GM18951 (cell line): Measurements from ENCODE around the gene ZFP62.

ENCODE experiments used
- POLR2A ChIP-seq: IDR thresholded peaks from 4 replicates; pipeline ENCODE4 v1.6.1; 2011; ENCODE audit warnings: mild to moderate bottlenecking; ENCODE audit not compliant: insufficient read length, insufficient read depth; ENCODE audit errors: extremely low read depth
- in situ Hi-C: fragments of 300-500 bp; cut with MboI; formaldehyde crosslinking; loops from one replicate; pipeline ENCODE4 v1.12.0; 2022; ENCODE audit warnings: low sequenced_read_pairs, mixed read lengths, inconsistent platforms; ENCODE audit not compliant: unreplicated experiment

ZFP62 gene

GRCh38 chr5:180853848-180854176 is 7.3 kb downstream of the ZFP62 start:
- in situ Hi-C loops = no loop called here
- TF ChIP-seq POLR2A = no peak

GRCh38 chr5:180853121-180853847 is 7.8 kb downstream of the ZFP62 start:
- in situ Hi-C loops = no loop called here
- TF ChIP-seq POLR2A = no peak

GRCh38 chr5:180852495-180852894 is 8.6 kb downstream of the ZFP62 start:
- TF ChIP-seq POLR2A = no peak
- in situ Hi-C loops = no loop called here

- in situ Hi-C loops = no loop called here
- TF ChIP-seq POLR2A = no peak
Measured at GRCh38 chr5:180850434-180851078, 10.5 kb downstream of the ZFP62 start.

- no peak for TF ChIP-seq POLR2A
- in situ Hi-C loops = no loop called here
Measured at GRCh38 chr5:180849827-180850226, 11.2 kb downstream of the ZFP62 start.

GRCh38 chr5:180848878-180849277 is 12.2 kb downstream of the ZFP62 start:
- in situ Hi-C loops = no loop called here
- no peak for TF ChIP-seq POLR2A

- TF ChIP-seq POLR2A = no peak
- in situ Hi-C loops = no loop called here
Measured at GRCh38 chr5:180848265-180848664, 12.8 kb downstream of the ZFP62 start.

- in situ Hi-C loops = no loop called here
- no peak for TF ChIP-seq POLR2A
Measured at GRCh38 chr5:180847026-180847425, 14.1 kb downstream of the ZFP62 start.

- in situ Hi-C loops = no loop called here
- TF ChIP-seq POLR2A = no peak
Measured at GRCh38 chr5:180844858-180845257, 16.2 kb downstream of the ZFP62 start.

- no peak for TF ChIP-seq POLR2A
- in situ Hi-C loops = no loop called here
Measured at GRCh38 chr5:180844432-180844831, 16.6 kb downstream of the ZFP62 start.

GRCh38 chr5:180839935-180840334 is 21.1 kb downstream of the ZFP62 start:
- in situ Hi-C loops = no loop called here
- TF ChIP-seq POLR2A = no peak

- in situ Hi-C loops = no loop called here
- no peak for TF ChIP-seq POLR2A
Measured at GRCh38 chr5:180839227-180839626, 21.8 kb downstream of the ZFP62 start.

- in situ Hi-C loops = no loop called here
- no peak for TF ChIP-seq POLR2A
Measured at GRCh38 chr5:180837478-180837877, 23.6 kb downstream of the ZFP62 start.

- in situ Hi-C loops = no loop called here
- peak; percentile 45 for TF ChIP-seq POLR2A
Measured at GRCh38 chr5:180832638-180833068, 28.4 kb downstream of the ZFP62 start.
